ENCODE measurements around the gene LRRK2. TPM values are rescaled to one million over a fixed set of nuclear protein-coding genes. Genes with fewer than 3 reads are reported as not detected.

The LRRK2 gene
- total and polyA plus RNA-seq, 2 of the 8 experiments (the other 6 are each of a cell fraction or from before 2014, with no cell fraction given) = 0.06 to 0.13 TPM

DNA sequence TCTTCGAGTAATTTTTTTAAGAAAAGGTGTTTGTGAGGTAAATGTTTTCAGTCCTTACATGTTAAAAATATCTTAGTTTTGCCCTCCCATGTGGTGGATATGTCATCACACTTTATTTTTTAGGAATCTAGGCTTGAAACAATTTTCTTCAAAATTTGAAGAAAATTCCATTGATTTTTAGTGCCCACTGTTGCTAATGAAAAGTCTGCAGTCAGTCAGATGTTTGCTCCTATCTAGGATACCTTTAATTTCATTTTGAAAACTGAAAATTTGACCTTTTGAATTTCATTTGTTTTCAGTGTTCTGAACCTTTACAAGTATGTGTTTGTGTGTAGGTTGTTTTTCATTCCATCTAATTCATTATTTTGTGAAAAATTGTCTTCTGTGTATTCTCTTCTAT lies 105.4 kb downstream of the LRRK2 start:
- Histone ChIP-seq H3K4me1 (replicated peaks in 1 of 4; ENCODE audit: control insufficient read depth in 3 of 4, insufficient read depth in 4 of 4, low read length in 3 of 4) (no peaks in the 10 kb centered on the region), H2BK5ac (ENCODE audit: low read depth, low read length) (no peak overlapping the region), H3K27me3 (replicated peaks in 1 of 4; ENCODE audit: control insufficient read depth in 3 of 4, extremely low read depth in 1 of 4, insufficient read depth in 3 of 4, low read length in 3 of 4) (no peaks in the 10 kb centered on the region), H3K23ac (ENCODE audit: insufficient read length) (no peak overlapping the region), H3K27ac (ENCODE audit: low read depth, low read length) (no peak overlapping the region), H2BK12ac (ENCODE audit: low read depth, low read length) (no peak overlapping the region), H3K4me3 (ENCODE audit: extremely low read depth in 1 of 4, insufficient read depth in 2 of 4, low read depth in 3 of 4, low read length in 4 of 4) (no peak overlapping the region), H3K4me2 (ENCODE audit: insufficient read depth in 1 of 2, low read depth in 2 of 2, low read length in 2 of 2) (no peak overlapping the region), H2BK15ac (ENCODE audit: low read length) (no peak overlapping the region), H3K18ac (ENCODE audit: extremely low read depth, low read length) (no peak overlapping the region), H3K23me2 (ENCODE audit: low read depth, low read length) (no peaks in the 10 kb centered on the region), H3K4ac (replicated peaks; ENCODE audit: insufficient read length, low read depth, low read length) (no peak overlapping the region), H3K56ac (replicated peaks; ENCODE audit: insufficient read length, low read depth, low read length) (no peak overlapping the region), H3K79me2 (ENCODE audit: control insufficient read depth in 1 of 2, insufficient read depth in 2 of 2, low read length in 2 of 2) (no peaks in the 10 kb centered on the region), H2AFZ (ENCODE audit: low read length) (no peak overlapping the region), H3K36me3 (ENCODE audit: control insufficient read depth in 2 of 4, insufficient read depth in 4 of 4, low read length in 3 of 4) (no peaks in the 10 kb centered on the region), H2AK5ac (ENCODE audit: low read depth, low read length) (no peak overlapping the region), H3K9ac (replicated peaks in 1 of 4; ENCODE audit: extremely low read depth in 1 of 4, low read depth in 3 of 4, low read length in 3 of 4) (no peak overlapping the region), H3K79me1 (ENCODE audit: low read depth, low read length) (no peaks in the 10 kb centered on the region), H4K20me1 (replicated peaks in 1 of 2; ENCODE audit: control insufficient read depth in 1 of 2, insufficient read depth in 2 of 2, low read length in 2 of 2) (no peaks in the 10 kb centered on the region), H3K14ac (ENCODE audit: insufficient read length) (no peak overlapping the region), H4K8ac (ENCODE audit: extremely low read depth, insufficient read depth, low read length) (no peak overlapping the region), H3K9me3 (ENCODE audit: insufficient read depth in 2 of 2, low read depth in 1 of 2, low read length in 1 of 2) (peaks cover 0 to 5% of the 10 kb centered on the region in 2 experiments; a peak in 2 of 4 replicates), H2BK120ac (replicated peaks; ENCODE audit: low read depth, low read length) (no peak overlapping the region), H4K91ac (replicated peaks; ENCODE audit: insufficient read length, low read length) (no peak overlapping the region), H4K5ac (ENCODE audit: insufficient read length, low read depth, low read length) (no peak overlapping the region), H2BK20ac (ENCODE audit: low read length) (no peak overlapping the region)
- DNase-seq (ENCODE audit: low read depth in 1 of 2, low spot score in 2 of 2) (no peak), FAIRE-seq (no peak)
- CTCF ChIA-PET (ENCODE audit: partially characterized antibody) = no interaction called here
- 87% methylated on average over 1 of the region's 1 CpG; no CpG with 5 or more reads in 1 of the 2 experiments for WGBS, 2 experiments (ENCODE audit: extremely low coverage in 1 of 2, insufficient coverage in 1 of 2, insufficient read length in 1 of 2, insufficient replicate concordance in 2 of 2, low coverage in 1 of 2, low lambda C conversion rate in 2 of 2, missing lambda C conversion rate in 1 of 2)
- POLR2A ChIA-PET (ENCODE audit: partially characterized antibody) = no interaction called here
- no peak for TF ChIP-seq HDAC6 (IDR thresholded peaks at IDR 0.05; ENCODE audit: low read depth, low read length)
- TF ChIP-seq, protein P1, sequence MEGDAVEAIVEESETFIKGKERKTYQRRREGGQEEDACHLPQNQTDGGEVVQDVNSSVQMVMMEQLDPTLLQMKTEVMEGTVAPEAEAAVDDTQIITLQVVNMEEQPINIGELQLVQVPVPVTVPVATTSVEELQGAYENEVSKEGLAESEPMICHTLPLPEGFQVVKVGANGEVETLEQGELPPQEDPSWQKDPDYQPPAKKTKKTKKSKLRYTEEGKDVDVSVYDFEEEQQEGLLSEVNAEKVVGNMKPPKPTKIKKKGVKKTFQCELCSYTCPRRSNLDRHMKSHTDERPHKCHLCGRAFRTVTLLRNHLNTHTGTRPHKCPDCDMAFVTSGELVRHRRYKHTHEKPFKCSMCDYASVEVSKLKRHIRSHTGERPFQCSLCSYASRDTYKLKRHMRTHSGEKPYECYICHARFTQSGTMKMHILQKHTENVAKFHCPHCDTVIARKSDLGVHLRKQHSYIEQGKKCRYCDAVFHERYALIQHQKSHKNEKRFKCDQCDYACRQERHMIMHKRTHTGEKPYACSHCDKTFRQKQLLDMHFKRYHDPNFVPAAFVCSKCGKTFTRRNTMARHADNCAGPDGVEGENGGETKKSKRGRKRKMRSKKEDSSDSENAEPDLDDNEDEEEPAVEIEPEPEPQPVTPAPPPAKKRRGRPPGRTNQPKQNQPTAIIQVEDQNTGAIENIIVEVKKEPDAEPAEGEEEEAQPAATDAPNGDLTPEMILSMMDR (IDR thresholded peaks at IDR 0.05; ENCODE audit: control extremely low read depth in 1 of 3, insufficient read depth in 1 of 3, low read depth in 1 of 3, low read length in 3 of 3) = no peak
- TF ChIP-seq RBBP5 (IDR thresholded peaks at IDR 0.05; ENCODE audit: borderline replicate concordance, low read depth, low read length) = no peak
- TF ChIP-seq, protein P2, sequence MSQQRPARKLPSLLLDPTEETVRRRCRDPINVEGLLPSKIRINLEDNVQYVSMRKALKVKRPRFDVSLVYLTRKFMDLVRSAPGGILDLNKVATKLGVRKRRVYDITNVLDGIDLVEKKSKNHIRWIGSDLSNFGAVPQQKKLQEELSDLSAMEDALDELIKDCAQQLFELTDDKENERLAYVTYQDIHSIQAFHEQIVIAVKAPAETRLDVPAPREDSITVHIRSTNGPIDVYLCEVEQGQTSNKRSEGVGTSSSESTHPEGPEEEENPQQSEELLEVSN (IDR thresholded peaks at IDR 0.05) = no peak
- TF ChIP-seq, protein P3, sequence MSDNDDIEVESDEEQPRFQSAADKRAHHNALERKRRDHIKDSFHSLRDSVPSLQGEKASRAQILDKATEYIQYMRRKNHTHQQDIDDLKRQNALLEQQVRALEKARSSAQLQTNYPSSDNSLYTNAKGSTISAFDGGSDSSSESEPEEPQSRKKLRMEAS (IDR thresholded peaks at IDR 0.05) = no peak
- TF ChIP-seq PHF8 (conservative IDR thresholded peaks at IDR 0.05; ENCODE audit: low read depth, low read length) = no peak
- TF ChIP-seq SIX5 (IDR thresholded peaks at IDR 0.05; ENCODE audit: low read depth, low read length) = no peak
- TF ChIP-seq SRF (IDR thresholded peaks at IDR 0.05; ENCODE audit: low read depth, low read length) = no peak
- no peak for TF ChIP-seq NRF1 (IDR thresholded peaks at IDR 0.05; ENCODE audit: low read depth, low read length)
- TF ChIP-seq SP1 (IDR thresholded peaks at IDR 0.05; ENCODE audit: low read depth, low read length) = no peak
